GM23338 (cell line): ENCODE measurements around the gene DDX54. TPM values are rescaled to one million over a fixed set of nuclear protein-coding genes. Genes with fewer than 3 reads are reported as not detected.

ENCODE experiments used
- ATAC-seq: fragments of 200-7000 bp; cut with Tn5 transposase; 3 replicates; pipeline ENCODE4 v1.9.1; 2020
- DNase-seq: peaks from one replicate; pipeline ENCODE4 v3.0.0-alpha.2; 2015; ENCODE audit warnings: low spot score
- H2AFZ ChIP-seq: fragments of 200-600 bp; sonication (generic); 2 replicates; pipeline ENCODE4 v1.8.0; 2016; ENCODE audit warnings: antibody characterized with exemption, mild to moderate bottlenecking, moderate library complexity
- H3F3A ChIP-seq: fragments of 200-600 bp; sonication (generic); replicated peaks from 2 replicates; pipeline ENCODE4 v1.8.0; 2017; ENCODE audit warnings: antibody characterized with exemption, mixed run types, low read depth
- H3K27ac ChIP-seq: fragments of 200-600 bp; sonication (generic); 2 replicates; pipeline ENCODE4 v1.6.1; 2016; ENCODE audit warnings: low read depth
- H3K27me3 ChIP-seq: fragments of 200-600 bp; sonication (generic); 2 replicates; pipeline ENCODE4 v1.8.0; 2016; ENCODE audit warnings: mild to moderate bottlenecking, mixed run types, moderate library complexity; ENCODE audit not compliant: insufficient read depth
- H3K36me3 ChIP-seq: fragments of 200-600 bp; sonication (generic); 2 replicates; pipeline ENCODE4 v1.8.0; 2016; ENCODE audit warnings: mild to moderate bottlenecking; ENCODE audit not compliant: insufficient read depth
- H3K4me1 ChIP-seq: fragments of 200-600 bp; sonication (generic); 2 replicates; pipeline ENCODE4 v1.8.0; 2016; ENCODE audit warnings: mild to moderate bottlenecking, moderate library complexity; ENCODE audit not compliant: insufficient read depth
- H3K4me2 ChIP-seq: fragments of 200-600 bp; sonication (generic); 2 replicates; pipeline ENCODE4 v1.7.1; 2017; ENCODE audit warnings: mixed run types
- H3K4me3 ChIP-seq: fragments of 200-600 bp; sonication (generic); 2 replicates; pipeline ENCODE4 v1.6.1; 2016; ENCODE audit warnings: mixed run types
- H3K79me2 ChIP-seq: fragments of 200-600 bp; sonication (generic); replicated peaks from 2 replicates; pipeline ENCODE4 v1.8.0; 2017; ENCODE audit warnings: mild to moderate bottlenecking; ENCODE audit not compliant: insufficient read depth
- H3K9me2 ChIP-seq: fragments of 200-600 bp; sonication (generic); 2 replicates; pipeline ENCODE4 v1.8.0; 2017; ENCODE audit not compliant: insufficient read depth
- H4K20me1 ChIP-seq: fragments of 200-600 bp; sonication (generic); replicated peaks from 2 replicates; pipeline ENCODE4 v1.8.0; 2017; ENCODE audit warnings: mild to moderate bottlenecking; ENCODE audit not compliant: insufficient read depth
- H3K27ac Mint-ChIP-seq: 2 replicates; pipeline ENCODE4 v1.8.0; 2020; ENCODE audit warnings: inconsistent platforms, mild to moderate bottlenecking, moderate library complexity, mixed read lengths
- H3K27me3 Mint-ChIP-seq: 3 replicates; pipeline ENCODE4 v1.8.0; 2022; ENCODE audit warnings: low read depth, mild to moderate bottlenecking, moderate library complexity, mixed read lengths, inconsistent platforms; ENCODE audit not compliant: insufficient read depth, poor library complexity
- H3K36me3 Mint-ChIP-seq: 3 replicates; pipeline ENCODE4 v1.8.0; 2021; ENCODE audit warnings: low read depth, mild to moderate bottlenecking, inconsistent platforms, moderate library complexity, mixed read lengths
- H3K4me1 Mint-ChIP-seq: 3 replicates; pipeline ENCODE4 v1.8.0; 2020; ENCODE audit warnings: mild to moderate bottlenecking, inconsistent platforms, mixed read lengths
- H3K4me3 Mint-ChIP-seq: 3 replicates; pipeline ENCODE4 v1.8.0; 2021; ENCODE audit warnings: moderate library complexity, mild to moderate bottlenecking, inconsistent platforms, mixed read lengths
- H3K9me3 Mint-ChIP-seq: 3 replicates; pipeline ENCODE4 v1.8.0; 2020; ENCODE audit warnings: moderate library complexity, mild to moderate bottlenecking, inconsistent platforms, mixed read lengths
- CTCF ChIP-seq, 2 experiments: fragments of 200-600 bp in 1 of 2; sonication (generic) in 1 of 2; conservative IDR thresholded peaks; 2 replicates each; pipeline versions ENCODE4 v1.5.1 to v1.6.1; 2016 to 2017; ENCODE audit warnings: antibody characterized with exemption in 2 of 2, low read depth in 2 of 2, mild to moderate bottlenecking in 2 of 2, moderate library complexity in 1 of 2
- ETS1 ChIP-seq: IDR thresholded peaks from 2 replicates; pipeline ENCODE4 v1.6.1; 2016; ENCODE audit warnings: antibody characterized with exemption
- EZH2 ChIP-seq: fragments of 200-600 bp; sonication (generic); IDR thresholded peaks from one replicate; pipeline ENCODE4 v1.8.0; 2017; ENCODE audit warnings: antibody characterized with exemption, mild to moderate bottlenecking, low read depth; ENCODE audit not compliant: unreplicated experiment
- EZH2phosphoT487 ChIP-seq: fragments of 200-600 bp; sonication (generic); IDR thresholded peaks from one replicate; pipeline ENCODE4 v1.8.1; 2018; ENCODE audit warnings: antibody characterized with exemption; ENCODE audit not compliant: unreplicated experiment
- JUNB ChIP-seq: IDR thresholded peaks from one replicate; pipeline ENCODE4 v1.6.1; 2016; ENCODE audit warnings: antibody characterized with exemption; ENCODE audit not compliant: unreplicated experiment
- POLR2AphosphoS5 ChIP-seq: IDR thresholded peaks from 2 replicates; pipeline ENCODE4 v1.6.1; 2016; ENCODE audit warnings: antibody characterized with exemption, low read depth
- STAT1 ChIP-seq: IDR thresholded peaks from one replicate; pipeline ENCODE4 v1.6.1; 2016; ENCODE audit warnings: antibody characterized with exemption; ENCODE audit not compliant: unreplicated experiment
- ZNF114 ChIP-seq: fragments of 250-450 bp; sonication (Bioruptor Pico); IDR thresholded peaks from 2 replicates; pipeline ENCODE4 v1.5.0; 2020; ENCODE audit warnings: mild to moderate bottlenecking, moderate library complexity
- ZNF331 ChIP-seq: fragments of 250-450 bp; sonication (Bioruptor Pico); IDR thresholded peaks from 2 replicates; pipeline ENCODE4 v1.5.0; 2020; ENCODE audit warnings: low read depth, mild to moderate bottlenecking, moderate library complexity
- ZNF462 ChIP-seq: fragments of 250-450 bp; sonication (Bioruptor Pico); IDR thresholded peaks from 2 replicates; pipeline ENCODE4 v1.5.0; 2020; ENCODE audit warnings: mild to moderate bottlenecking, moderate library complexity
- polyA plus RNA-seq: library from polyadenylated mRNA; unstranded; fragments of >200 nt; fragmentation: Nextera tagmentation; extraction: Ambion mirVana; gene quantifications from 2 replicates; pipeline ENCODE4 v1.2.1, GENCODE V29; 2016
- total RNA-seq: library from RNA; depleted of rRNA; stranded (reverse); fragments of >200 nt; shearing (Covaris generic); gene quantifications from 2 replicates; pipeline ENCODE4 v1.2.3, GENCODE V29; 2014

DDX54 gene
- total and polyA plus RNA-seq, 2 experiments from 2014 or later: 84.1 to 89.4 TPM

GRCh38 chr12:113181975-113182374 lies 3.3 kb downstream of the DDX54 start:
- Histone ChIP-seq H3K79me2 (peaks cover 40% of the 10 kb centered on the region), H3K9me2 (no peaks in the 10 kb centered on the region), H3K36me3 (peaks cover 14% of the 10 kb centered on the region; the same call in 1 of the 2 replicates), H4K20me1 (peaks cover 30% of the 10 kb centered on the region), H3F3A (peaks cover 3% of the 10 kb centered on the region; the same call in 1 of the 2 replicates), H3K27me3 (no peaks in the 10 kb centered on the region), H3K4me1 (peaks cover 4% of the 10 kb centered on the region; the same call in 1 of the 2 replicates), H3K4me2 (no peak overlapping the region), H3K27ac (no peak overlapping the region), H2AFZ (no peak overlapping the region), H3K4me3 (no peak overlapping the region)
- Mint-ChIP-seq H3K27ac (no peak overlapping the region), H3K27me3 (peaks cover 6% of the 10 kb centered on the region), H3K4me1 (peaks cover 10% of the 10 kb centered on the region), H3K36me3 (peaks cover 57% of the 10 kb centered on the region), H3K4me3 (no peak overlapping the region), H3K9me3 (no peaks in the 10 kb centered on the region)
- ATAC-seq (no peak), DNase-seq (no peak)
- no peak for TF ChIP-seq ZNF114 (CRISPR knock-in tag)
- TF ChIP-seq EZH2: no peak
- no peak for TF ChIP-seq POLR2AphosphoS5
- no peak for TF ChIP-seq ZNF462 (CRISPR knock-in tag)
- TF ChIP-seq ETS1: no peak
- TF ChIP-seq JUNB: no peak
- TF ChIP-seq STAT1: no peak
- TF ChIP-seq CTCF (conservative IDR thresholded peaks at IDR 0.05; ENCODE audit: low read depth in 2 of 2): no peak
- TF ChIP-seq EZH2phosphoT487: no peak
- TF ChIP-seq ZNF331 (CRISPR knock-in tag): no peak
